Urinary bladder (tissue), 4 donors: ENCODE measurements around the gene MYO18A. TPM values are rescaled to one million over a fixed set of nuclear protein-coding genes. Genes with fewer than 3 reads are reported as not detected.
"Not testable (repeated sequence)": the region's sequence is repeated elsewhere in the genome, so short reads cannot be mapped to it uniquely, and the experiment has no call there.

Experiments used
- DNase-seq: peaks from one replicate; pipeline ENCODE4 v3.0.0-alpha.2; 2015; ENCODE audit errors: extremely low spot score
- H3K27ac ChIP-seq: one replicate; pipeline ENCODE4 v1.5.1; 2013; ENCODE audit warnings: low read depth, mild to moderate bottlenecking, moderate library complexity
- H3K36me3 ChIP-seq: one replicate; pipeline ENCODE4 v1.6.1; 2013; ENCODE audit warnings: mild to moderate bottlenecking, moderate library complexity; ENCODE audit not compliant: insufficient read depth
- H3K4me1 ChIP-seq: one replicate; pipeline ENCODE4 v1.6.1; 2013; ENCODE audit warnings: mild to moderate bottlenecking, moderate library complexity; ENCODE audit not compliant: insufficient read depth
- H3K4me3 ChIP-seq: one replicate; pipeline ENCODE4 v1.5.1; 2013; ENCODE audit warnings: low read depth, low read length
- WGBS: extraction: QIAGEN DNeasy Blood & Tissue Kit; methylation state at CpG from one replicate; pipeline ENCODE4 v1.1.7; 2013; 5-methylcytosine and 5-hydroxymethylcytosine counted together
- polyA plus RNA-seq: library from polyadenylated mRNA; stranded (reverse); fragments of 200-250 nt; gene quantifications from one replicate; pipeline ENCODE4 v1.2.3, GENCODE V29; 2013
- total RNA-seq: library from RNA; depleted of rRNA; stranded (reverse); fragments of >200 nt; gene quantifications from one replicate; pipeline ENCODE4 v1.2.3, GENCODE V29; 2014
- donor health status: healthy with polysubstance abuse.
- donor health status: healthy.

Gene MYO18A, protein sequence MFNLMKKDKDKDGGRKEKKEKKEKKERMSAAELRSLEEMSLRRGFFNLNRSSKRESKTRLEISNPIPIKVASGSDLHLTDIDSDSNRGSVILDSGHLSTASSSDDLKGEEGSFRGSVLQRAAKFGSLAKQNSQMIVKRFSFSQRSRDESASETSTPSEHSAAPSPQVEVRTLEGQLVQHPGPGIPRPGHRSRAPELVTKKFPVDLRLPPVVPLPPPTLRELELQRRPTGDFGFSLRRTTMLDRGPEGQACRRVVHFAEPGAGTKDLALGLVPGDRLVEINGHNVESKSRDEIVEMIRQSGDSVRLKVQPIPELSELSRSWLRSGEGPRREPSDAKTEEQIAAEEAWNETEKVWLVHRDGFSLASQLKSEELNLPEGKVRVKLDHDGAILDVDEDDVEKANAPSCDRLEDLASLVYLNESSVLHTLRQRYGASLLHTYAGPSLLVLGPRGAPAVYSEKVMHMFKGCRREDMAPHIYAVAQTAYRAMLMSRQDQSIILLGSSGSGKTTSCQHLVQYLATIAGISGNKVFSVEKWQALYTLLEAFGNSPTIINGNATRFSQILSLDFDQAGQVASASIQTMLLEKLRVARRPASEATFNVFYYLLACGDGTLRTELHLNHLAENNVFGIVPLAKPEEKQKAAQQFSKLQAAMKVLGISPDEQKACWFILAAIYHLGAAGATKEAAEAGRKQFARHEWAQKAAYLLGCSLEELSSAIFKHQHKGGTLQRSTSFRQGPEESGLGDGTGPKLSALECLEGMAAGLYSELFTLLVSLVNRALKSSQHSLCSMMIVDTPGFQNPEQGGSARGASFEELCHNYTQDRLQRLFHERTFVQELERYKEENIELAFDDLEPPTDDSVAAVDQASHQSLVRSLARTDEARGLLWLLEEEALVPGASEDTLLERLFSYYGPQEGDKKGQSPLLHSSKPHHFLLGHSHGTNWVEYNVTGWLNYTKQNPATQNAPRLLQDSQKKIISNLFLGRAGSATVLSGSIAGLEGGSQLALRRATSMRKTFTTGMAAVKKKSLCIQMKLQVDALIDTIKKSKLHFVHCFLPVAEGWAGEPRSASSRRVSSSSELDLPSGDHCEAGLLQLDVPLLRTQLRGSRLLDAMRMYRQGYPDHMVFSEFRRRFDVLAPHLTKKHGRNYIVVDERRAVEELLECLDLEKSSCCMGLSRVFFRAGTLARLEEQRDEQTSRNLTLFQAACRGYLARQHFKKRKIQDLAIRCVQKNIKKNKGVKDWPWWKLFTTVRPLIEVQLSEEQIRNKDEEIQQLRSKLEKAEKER (N-terminal part only)
- total RNA-seq (33.8 TPM), polyA plus RNA-seq (30.6 TPM)

DNA sequence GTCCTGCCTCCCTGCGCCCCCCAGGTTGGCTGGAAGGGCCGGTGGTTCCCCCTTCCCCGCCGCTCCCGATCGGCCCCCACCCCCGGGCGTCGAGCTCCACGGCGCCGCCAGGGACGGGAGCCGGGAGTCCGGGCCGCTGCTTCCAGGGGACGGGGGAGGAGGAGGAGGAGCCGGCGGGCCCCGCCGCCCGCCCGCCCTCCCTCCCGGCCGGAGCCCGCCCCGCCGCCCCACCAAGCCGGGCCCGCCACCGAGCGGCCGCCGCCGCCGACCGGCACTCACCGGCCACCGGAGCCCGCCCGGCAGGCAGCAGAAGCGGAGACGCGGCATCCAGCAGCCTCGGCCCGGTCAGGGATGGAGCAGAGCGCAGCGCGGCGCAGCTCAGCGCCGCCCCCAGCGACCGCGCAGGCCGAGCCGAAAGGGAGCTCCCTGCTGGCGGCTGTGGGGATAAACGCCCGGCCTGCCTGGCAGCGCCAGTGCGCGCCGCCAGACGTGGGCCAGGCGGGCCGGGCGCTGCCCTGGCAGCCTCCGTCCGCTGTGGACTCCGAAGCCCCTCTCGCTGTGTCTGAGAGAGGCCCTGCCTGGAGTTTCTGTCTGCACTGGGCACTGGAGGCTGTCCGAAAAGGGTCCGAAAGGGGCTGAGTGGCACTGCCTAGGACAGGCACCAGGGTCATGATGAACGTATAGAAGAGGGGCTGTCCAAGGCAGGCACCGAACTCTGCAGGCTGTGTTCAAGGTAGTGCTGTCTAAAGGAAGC is at the start of gene MYO18A:
MYO18A (minus strand) TSS at position 365 of the 754 bp plus-strand sequence. CDS start 13,458 bp downstream, outside the sequence.
- Histone ChIP-seq H3K27ac (peak within 1 kb of the TSS; percentile 81), H3K36me3 (no peaks in the 10 kb centered on the region), H3K4me3 (peak within 1 kb of the TSS; percentile 68), H3K4me1 (peaks cover 2% of the 10 kb centered on the region)
- WGBS = 1% methylated on average over 66 of the region's 76 CpGs
- DNase-seq = no peak

DNA sequence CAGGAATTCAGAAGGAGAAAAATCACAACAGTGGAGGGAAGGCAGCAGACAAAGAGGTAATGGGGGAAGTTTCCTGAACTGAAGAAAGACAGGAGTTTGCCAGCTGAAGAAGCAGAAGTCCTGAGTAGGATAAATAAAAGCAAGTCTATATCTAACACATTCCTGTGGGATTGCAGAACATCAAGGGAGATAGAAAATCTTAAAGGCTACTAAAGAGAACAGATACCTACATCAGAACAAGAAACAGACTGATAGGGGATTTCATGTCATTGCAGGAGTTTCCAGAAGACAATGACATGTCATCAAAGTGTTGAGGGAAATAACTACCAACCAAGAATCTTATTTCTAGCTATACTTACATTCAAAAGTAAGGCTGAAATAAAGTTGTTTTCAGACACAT is 45.2 kb upstream of the MYO18A start:
- H3K36me3 ChIP-seq = no peaks in the 10 kb centered on the region
- no peak overlapping the region for H3K27ac ChIP-seq
- H3K4me3 ChIP-seq = no peak overlapping the region
- H3K4me1 ChIP-seq = no peaks in the 10 kb centered on the region
- no peak for DNase-seq

DNA sequence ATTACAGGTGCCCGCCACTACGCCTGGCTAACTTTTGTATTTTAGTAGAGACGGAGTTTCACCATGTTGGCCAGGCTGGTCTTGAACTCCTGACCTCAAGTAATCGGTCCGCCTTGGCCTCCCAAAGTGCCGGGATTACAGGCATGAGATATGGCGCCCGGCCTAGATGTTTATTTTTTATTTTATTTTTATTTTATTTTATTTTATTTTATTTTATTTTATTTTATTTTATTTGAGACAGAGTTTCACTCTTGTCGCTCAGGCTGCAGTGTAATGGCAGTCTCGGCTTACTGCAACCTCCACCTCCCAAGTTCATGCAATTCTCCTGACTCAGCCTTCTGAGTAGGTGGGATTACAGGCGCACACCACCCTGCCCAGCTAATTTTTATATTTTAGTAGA is 41.1 kb upstream of the MYO18A start:
- DNase-seq, H3K4me1 ChIP-seq, H3K27ac ChIP-seq, H3K36me3 ChIP-seq, H3K4me3 ChIP-seq: not testable (repeated sequence)
- WGBS = 95% methylated on average over 11 of the region's 11 CpGs

DNA sequence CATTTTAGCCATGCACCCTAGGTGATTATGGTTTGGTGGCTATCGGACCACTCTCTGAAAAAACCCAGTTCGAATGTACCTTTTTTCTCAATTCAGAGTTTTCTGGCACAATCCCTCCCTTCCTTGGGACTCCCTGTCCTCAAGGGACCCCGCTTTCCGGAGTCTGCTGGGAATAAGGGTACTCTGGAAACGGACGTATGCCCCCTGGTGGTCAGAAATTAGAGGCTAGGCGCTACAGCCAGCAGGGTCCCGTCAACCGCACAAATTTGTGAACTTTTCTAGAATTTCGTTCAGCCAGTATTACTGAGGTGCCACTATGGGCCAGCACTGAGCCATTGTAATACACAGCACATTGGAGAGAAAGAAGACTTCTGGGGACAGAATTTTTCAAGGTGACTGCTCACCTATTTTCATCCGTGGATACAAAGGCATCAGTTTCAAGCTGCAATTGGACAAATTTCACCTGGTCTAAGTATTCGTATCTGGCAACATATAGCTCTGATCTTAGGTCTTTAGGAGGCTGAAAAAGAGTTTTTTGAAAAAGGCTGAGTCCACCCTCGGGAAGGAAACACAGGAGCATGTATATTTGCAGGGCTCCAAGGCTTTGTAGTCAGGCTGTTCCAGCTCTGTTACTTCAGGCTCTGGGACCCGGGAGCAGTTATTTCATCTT is 39.3 kb upstream of the MYO18A start:
- peak; percentile 43 for DNase-seq
- WGBS = 14% methylated on average over 14 of the region's 14 CpGs
- Histone ChIP-seq H3K4me1 (no peaks in the 10 kb centered on the region), H3K36me3 (no peaks in the 10 kb centered on the region), H3K27ac (no peak overlapping the region), H3K4me3 (no peak overlapping the region)

DNA sequence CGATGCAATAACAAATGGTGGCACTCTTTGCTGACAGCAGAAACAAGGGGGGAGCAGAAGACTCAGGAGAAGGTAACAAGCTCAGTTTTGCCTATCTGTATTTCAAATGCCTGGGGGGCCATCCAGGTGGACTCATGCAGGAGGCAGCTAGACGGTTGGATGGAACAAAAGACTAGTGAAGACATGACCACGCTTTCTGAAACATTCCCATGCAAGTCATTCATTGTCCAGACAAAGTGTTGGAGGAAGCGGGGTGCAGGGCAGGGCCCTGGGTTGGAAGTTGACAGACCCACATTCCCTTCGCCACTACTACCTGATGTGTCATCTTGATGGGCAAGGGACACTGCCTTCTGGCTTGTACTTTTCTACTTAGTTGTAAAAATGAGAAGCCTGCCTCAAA is 36.7 kb upstream of the MYO18A start:
- no peak overlapping the region for H3K27ac ChIP-seq
- H3K36me3 ChIP-seq = no peaks in the 10 kb centered on the region
- no peaks in the 10 kb centered on the region for H3K4me1 ChIP-seq
- no peak overlapping the region for H3K4me3 ChIP-seq
- DNase-seq = no peak
- 82% methylated on average over 5 of the region's 5 CpGs for WGBS

DNA sequence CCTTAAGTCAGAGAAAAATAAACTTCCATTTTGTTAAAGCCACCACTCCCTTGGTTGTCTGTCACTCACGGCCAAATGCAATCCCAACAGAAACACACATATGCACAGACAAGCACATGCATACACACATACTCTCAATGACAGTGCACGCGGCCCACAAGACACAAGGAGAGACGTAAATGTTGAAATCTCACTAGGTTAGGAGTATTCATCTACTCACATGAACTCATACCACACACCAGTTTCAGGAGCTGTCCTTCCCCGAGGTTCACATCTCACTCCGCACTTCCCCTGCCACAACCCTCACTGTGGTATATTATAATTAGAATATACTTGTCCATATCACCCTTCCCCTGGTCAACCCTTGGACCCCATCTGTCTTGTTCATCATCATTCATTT is 36.0 kb upstream of the MYO18A start:
- H3K4me1 ChIP-seq = no peaks in the 10 kb centered on the region
- no peak overlapping the region for H3K4me3 ChIP-seq
- no peaks in the 10 kb centered on the region for H3K36me3 ChIP-seq
- H3K27ac ChIP-seq = no peak overlapping the region
- no peak for DNase-seq
- WGBS = 83% methylated on average over 6 of the region's 6 CpGs

DNA sequence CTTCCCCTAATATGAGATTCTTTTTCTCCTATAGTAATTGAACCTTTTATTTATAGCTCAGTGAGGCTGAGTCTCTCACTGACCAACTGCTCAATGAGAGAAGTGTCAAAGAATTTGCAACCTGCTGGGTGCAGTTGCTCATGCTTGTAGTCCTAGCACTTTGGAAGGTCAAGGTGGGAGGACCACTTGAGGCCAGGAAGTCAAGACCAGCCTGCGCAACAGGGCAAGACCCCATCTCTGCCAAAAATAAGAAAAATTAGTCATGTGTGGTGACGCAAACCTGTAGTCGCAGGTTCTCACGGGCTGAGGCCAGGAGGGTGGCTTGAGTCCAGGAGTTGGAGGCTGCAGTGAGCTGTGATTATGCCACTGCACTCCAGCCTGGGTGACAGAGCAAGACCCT is 35.5 kb upstream of the MYO18A start:
- Histone ChIP-seq H3K36me3 (no peaks in the 10 kb centered on the region), H3K4me1 (no peaks in the 10 kb centered on the region), H3K27ac (no peak overlapping the region), H3K4me3 (no peak overlapping the region)
- DNase-seq = no peak
- 82% methylated on average over 4 of the region's 4 CpGs for WGBS

DNA sequence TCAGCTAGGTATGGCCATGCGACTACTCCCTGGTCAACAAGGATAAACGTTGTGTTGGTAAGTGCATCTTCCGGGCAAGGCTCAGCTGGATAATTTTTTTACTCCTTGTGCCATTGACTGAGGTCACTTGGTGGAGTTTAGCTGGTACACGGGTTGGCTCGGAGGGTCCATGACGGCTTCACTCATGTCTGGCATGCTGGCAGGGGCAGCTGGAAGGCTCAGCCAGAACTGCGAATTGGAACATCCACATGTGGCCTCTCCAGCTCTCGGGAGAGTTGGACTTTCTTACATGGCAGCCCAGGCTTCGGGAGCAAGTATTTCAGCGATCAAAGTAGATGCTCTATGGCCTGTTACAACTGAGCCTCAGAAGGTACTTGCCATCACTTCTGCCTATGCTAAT is 35.0 kb upstream of the MYO18A start:
- no peak overlapping the region for H3K27ac ChIP-seq
- H3K4me3 ChIP-seq = no peak overlapping the region
- H3K36me3 ChIP-seq = no peaks in the 10 kb centered on the region
- H3K4me1 ChIP-seq = no peaks in the 10 kb centered on the region
- no peak for DNase-seq
- 84% methylated on average over 10 of the region's 10 CpGs for WGBS

DNA sequence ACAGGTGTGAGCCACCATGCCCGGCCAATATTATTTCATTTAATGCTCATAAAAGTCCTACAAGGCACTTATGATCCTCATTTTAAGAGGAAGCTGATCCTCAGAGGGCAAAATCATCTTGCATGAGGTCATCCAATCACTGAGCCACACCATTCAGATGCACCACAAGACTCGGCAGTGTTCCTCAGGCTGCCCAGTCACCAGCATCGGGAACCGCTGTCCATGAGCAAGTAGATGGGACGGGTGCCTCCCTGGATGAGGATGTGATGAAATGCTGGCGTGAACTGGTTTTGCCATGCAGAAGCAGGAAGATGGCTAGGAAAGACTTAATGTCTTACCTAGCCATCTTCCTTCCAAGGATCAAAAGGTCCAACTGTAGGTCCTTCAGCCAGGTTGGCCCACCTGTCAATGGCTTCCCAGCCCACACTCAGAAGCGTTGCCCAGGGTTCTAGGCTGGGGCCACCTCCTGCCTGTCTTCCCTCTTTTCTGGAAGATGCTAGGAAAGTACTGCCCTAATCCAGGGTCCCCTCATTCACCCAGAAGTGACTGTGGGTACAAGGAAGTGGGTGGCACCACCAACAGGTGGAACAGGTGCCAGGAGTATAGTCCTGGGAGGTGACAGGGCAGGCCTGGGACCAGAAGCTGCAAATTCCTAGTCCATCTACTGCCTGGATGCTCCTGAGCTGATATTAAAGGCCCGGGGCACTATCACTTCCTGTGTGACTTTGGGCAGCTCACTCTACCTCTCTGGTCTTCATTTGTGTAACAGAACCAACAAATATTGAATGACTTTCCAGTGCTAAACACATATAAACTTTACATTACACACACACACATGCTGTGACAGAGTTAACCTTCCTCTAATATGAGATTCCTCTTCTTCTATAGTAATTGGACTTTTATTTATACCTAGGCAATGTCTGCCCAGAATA is 34.3 kb upstream of the MYO18A start:
- Histone ChIP-seq H3K27ac (no peak overlapping the region), H3K36me3 (no peaks in the 10 kb centered on the region), H3K4me1 (no peaks in the 10 kb centered on the region), H3K4me3 (no peak overlapping the region)
- DNase-seq = no peak
- WGBS = 83% methylated on average over 8 of the region's 8 CpGs

DNA sequence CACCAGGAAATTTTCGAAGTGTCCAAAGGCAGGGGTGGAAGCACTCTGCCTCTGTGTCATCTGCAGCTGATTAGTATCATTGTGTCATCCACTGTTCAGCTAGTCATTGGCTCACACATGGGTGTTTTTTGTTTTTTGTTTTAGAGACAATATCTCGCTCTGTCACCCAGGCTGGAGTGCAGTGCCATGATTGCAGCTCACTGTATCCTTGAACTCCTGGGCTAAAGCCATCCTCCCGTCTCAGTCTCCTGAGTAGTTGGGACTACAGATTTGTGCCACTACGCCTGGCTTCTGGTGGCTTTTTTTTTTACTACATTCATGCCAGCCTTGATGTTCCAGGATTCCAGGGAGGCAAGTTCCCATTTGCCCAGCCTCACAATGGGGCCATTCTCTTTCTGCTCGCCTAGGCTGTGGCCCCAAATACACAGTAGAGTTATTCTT is 32.5 kb upstream of the MYO18A start:
- Histone ChIP-seq H3K36me3 (no peaks in the 10 kb centered on the region), H3K4me1 (no peaks in the 10 kb centered on the region), H3K4me3 (no peak overlapping the region), H3K27ac (no peak overlapping the region)
- 73% methylated on average over 5 of the region's 5 CpGs for WGBS
- no peak for DNase-seq

DNA sequence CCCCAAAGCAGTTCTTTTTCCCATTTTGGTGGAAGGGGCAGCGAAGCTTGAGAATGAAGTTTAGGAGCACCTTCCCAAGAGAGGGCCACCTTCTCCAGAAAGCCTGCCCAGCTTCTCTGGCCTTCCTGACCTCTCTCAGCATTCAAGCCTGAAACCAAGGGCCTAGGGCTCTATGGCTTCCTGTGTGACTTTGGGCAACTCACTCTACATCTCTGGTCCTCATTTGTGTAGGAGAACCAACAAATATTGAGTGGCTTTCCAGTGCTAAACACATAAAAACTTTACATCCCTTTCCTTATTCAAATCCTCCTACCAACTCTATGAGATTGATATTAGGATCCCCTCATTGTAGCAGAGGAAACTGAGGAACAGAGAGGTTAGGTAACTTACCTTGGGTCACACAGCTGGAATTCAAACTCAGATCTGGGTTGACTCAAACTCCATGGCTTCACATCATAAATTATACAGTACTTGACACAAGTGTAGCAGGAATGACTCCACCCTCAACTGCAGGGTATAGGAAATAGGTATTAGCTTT is 32.0 kb upstream of the MYO18A start:
- H3K36me3 ChIP-seq = no peaks in the 10 kb centered on the region
- no peaks in the 10 kb centered on the region for H3K4me1 ChIP-seq
- no peak overlapping the region for H3K27ac ChIP-seq
- WGBS = 100% methylated on average over 1 of the region's 1 CpG
- no peak overlapping the region for H3K4me3 ChIP-seq
- no peak for DNase-seq
